Endodermal cell (in vitro differentiated cells): ENCODE data around the gene MAJIN. TPM values are rescaled to one million over a fixed set of nuclear protein-coding genes. Genes with fewer than 3 reads are reported as not detected.
A peak's percentile ranks its signal among the peaks of the same experiment; 100 is the strongest.

ENCODE experiments used
- DNase-seq: peaks from one replicate; pipeline ENCODE4 v3.0.0-alpha.2; 2017
- H3K27ac ChIP-seq: 2 replicates; pipeline ENCODE4 v1.5.1; 2013; ENCODE audit warnings: mild to moderate bottlenecking, low read depth, low read length, moderate library complexity
- H3K27me3 ChIP-seq: 2 replicates; pipeline ENCODE4 v1.6.1; 2013; ENCODE audit warnings: mild to moderate bottlenecking, low read length, moderate library complexity; ENCODE audit not compliant: insufficient read depth, control insufficient read depth, poor library complexity, severe bottlenecking
- H3K36me3 ChIP-seq: 2 replicates; pipeline ENCODE4 v1.7.0; 2013; ENCODE audit warnings: mild to moderate bottlenecking, low read length, moderate library complexity; ENCODE audit not compliant: control insufficient read depth, insufficient read depth
- H3K4me1 ChIP-seq: one replicate; pipeline ENCODE4 v1.7.0; 2013; ENCODE audit warnings: low read length; ENCODE audit not compliant: control insufficient read depth, insufficient read depth
- H3K4me3 ChIP-seq: 2 replicates; pipeline ENCODE4 v1.5.1; 2013; ENCODE audit warnings: mild to moderate bottlenecking, low read length, moderate library complexity
- H3K9ac ChIP-seq: 2 replicates; pipeline ENCODE4 v1.6.1; 2013; ENCODE audit warnings: mild to moderate bottlenecking, low read length, moderate library complexity; ENCODE audit not compliant: poor library complexity, severe bottlenecking; ENCODE audit errors: extremely low read depth
- H3K9me3 ChIP-seq: 2 replicates; pipeline ENCODE4 v1.6.1; 2013; ENCODE audit warnings: mild to moderate bottlenecking, low read length, moderate library complexity; ENCODE audit not compliant: control insufficient read depth
- H3K27ac Mint-ChIP-seq: 2 replicates; pipeline ENCODE4 v1.8.0; 2020; ENCODE audit warnings: mixed read lengths
- H3K27me3 Mint-ChIP-seq: 2 replicates; pipeline ENCODE4 v1.8.0; 2021; ENCODE audit warnings: mild to moderate bottlenecking, mixed read lengths; ENCODE audit not compliant: insufficient read depth
- H3K36me3 Mint-ChIP-seq: 2 replicates; pipeline ENCODE4 v1.8.0; 2020; ENCODE audit warnings: low read depth, mixed read lengths
- H3K4me1 Mint-ChIP-seq: 2 replicates; pipeline ENCODE4 v1.8.0; 2020; ENCODE audit warnings: mixed read lengths
- H3K4me3 Mint-ChIP-seq: 2 replicates; pipeline ENCODE4 v1.8.0; 2020; ENCODE audit warnings: mild to moderate bottlenecking, moderate library complexity, mixed read lengths
- H3K9me3 Mint-ChIP-seq: 2 replicates; pipeline ENCODE4 v1.8.0; 2020; ENCODE audit warnings: mild to moderate bottlenecking, mixed read lengths
- CTCF ChIP-seq: fragments of 200-600 bp; sonication (generic); conservative IDR thresholded peaks from 2 replicates; pipeline ENCODE4 v1.5.0; 2021; ENCODE audit warnings: antibody characterized with exemption, mild to moderate bottlenecking
- WGBS, 2 experiments: methylation state at CpG; one replicate each; pipeline versions ENCODE4 v1.1.5 to v1.1.7; 2013; ENCODE audit warnings: missing lambda C conversion rate in 2 of 2, mixed read lengths in 1 of 2; ENCODE audit not compliant: insufficient coverage in 1 of 2, insufficient read length in 1 of 2; 5-methylcytosine and 5-hydroxymethylcytosine counted together
- long read RNA-seq, 4 experiments: library from polyadenylated mRNA in 2 of 4; library from RNA in 1 of 4; library from capped mRNA in 1 of 4; stranded (forward) in 3 of 4; unstranded in 1 of 4; transcript quantifications; one replicate each; pipeline ENCODE4 v2.0.0, GENCODE V29; 2020 to 2021; ENCODE audit warnings: inconsistent platforms in 1 of 4
- polyA plus RNA-seq, 2 experiments: library from polyadenylated mRNA; stranded (reverse); fragments of 50-300 nt; gene quantifications; one replicate each; pipeline ENCODE4 v1.2.3, GENCODE V29; 2013
- total RNA-seq, 2 donors: library from RNA; stranded (reverse); fragmentation: NEBNext Ultra II Directional in 1 of 2; extraction: Animal tissue kit (Norgen Biotek cat#: 25700) in 1 of 2; gene quantifications; 2 replicates in 1 of 2; 3 replicates in 1 of 2; pipeline ENCODE4 v1.2.1, GENCODE V29; 2021

Gene MAJIN
- total RNA-seq, result not detected
- not detected for polyA plus RNA-seq (2013, experiment 1 of 2)
- not detected for polyA plus RNA-seq (2013, experiment 2 of 2)
- long read RNA-seq, experiment 1, result 0 reads
- long read RNA-seq, experiment 2, result 0 reads
- long read RNA-seq, experiment 3, result 0 reads
- long read RNA-seq, experiment 4, result 0 reads

GRCh38 chr11:64971421-64972233, at the start of gene MAJIN:
Gene MAJIN, minus strand, starts transcription at chr11:64972108. Its CDS starts 12,703 bp downstream, at chr11:64959405.
- no peaks in the 10 kb centered on the region for H3K9me3 ChIP-seq
- H3K27ac Mint-ChIP-seq, result no peak within 1 kb of the TSS
- H3K9me3 Mint-ChIP-seq, result peaks cover 7% of the 10 kb centered on the region
- H3K36me3 ChIP-seq, result no peaks in the 10 kb centered on the region
- no peak within 1 kb of the TSS for H3K4me3 ChIP-seq
- no peaks in the 10 kb centered on the region for H3K4me1 ChIP-seq
- H3K36me3 Mint-ChIP-seq, result no peaks in the 10 kb centered on the region
- no peak for TF ChIP-seq CTCF
- peaks cover 47% of the 10 kb centered on the region for H3K27me3 Mint-ChIP-seq
- no peak within 1 kb of the TSS for H3K9ac ChIP-seq
- 90 to 92% methylated on average over 51 to 65 of the region's 69 CpGs for WGBS, 2 experiments
- peak; percentile 91 for DNase-seq
- no peaks in the 10 kb centered on the region for H3K27me3 ChIP-seq
- no peak within 1 kb of the TSS for H3K27ac ChIP-seq
- H3K4me1 Mint-ChIP-seq, result no peaks in the 10 kb centered on the region
- H3K4me3 Mint-ChIP-seq, result no peak within 1 kb of the TSS

GRCh38 chr11:65021509-65021908, 49.6 kb upstream of the MAJIN start:
- Histone ChIP-seq H3K9me3 (no peaks in the 10 kb centered on the region), H3K27me3 (no peaks in the 10 kb centered on the region), H3K27ac (no peak overlapping the region), H3K4me1 (no peaks in the 10 kb centered on the region), H3K36me3 (peaks cover 20% of the 10 kb centered on the region), H3K4me3 (no peak overlapping the region), H3K9ac (no peak overlapping the region)
- Mint-ChIP-seq H3K4me3 (no peak overlapping the region), H3K27ac (no peak overlapping the region), H3K9me3 (no peaks in the 10 kb centered on the region), H3K36me3 (peaks cover 31% of the 10 kb centered on the region), H3K27me3 (no peaks in the 10 kb centered on the region), H3K4me1 (no peaks in the 10 kb centered on the region)
- 88 to 90% methylated on average over 6 to 11 of the region's 11 CpGs for WGBS, 2 experiments
- TF ChIP-seq CTCF, result no peak
- DNase-seq, result no peak

GRCh38 chr11:65021003-65021402, 49.1 kb upstream of the MAJIN start:
- Histone ChIP-seq H3K9ac (no peak overlapping the region), H3K27ac (no peak overlapping the region), H3K27me3 (no peaks in the 10 kb centered on the region), H3K4me3 (no peak overlapping the region), H3K4me1 (no peaks in the 10 kb centered on the region), H3K36me3 (peaks cover 20% of the 10 kb centered on the region), H3K9me3 (no peaks in the 10 kb centered on the region)
- Mint-ChIP-seq H3K27me3 (no peaks in the 10 kb centered on the region), H3K4me3 (no peak overlapping the region), H3K27ac (no peak overlapping the region), H3K9me3 (no peaks in the 10 kb centered on the region), H3K36me3 (peaks cover 31% of the 10 kb centered on the region), H3K4me1 (no peaks in the 10 kb centered on the region)
- DNase-seq, result no peak
- TF ChIP-seq CTCF, result no peak
- WGBS, 2 experiments, result 94% methylated on average over 3 of the region's 3 CpGs; no CpG with 5 or more reads in 1 of the 2 experiments
